Measurements from ENCODE around the gene THSD4. TPM values are rescaled to one million over a fixed set of nuclear protein-coding genes. Genes with fewer than 3 reads are reported as not detected.

Gene THSD4
- total RNA-seq, 1 experiment from 2014 or later: 29.0 TPM

DNA sequence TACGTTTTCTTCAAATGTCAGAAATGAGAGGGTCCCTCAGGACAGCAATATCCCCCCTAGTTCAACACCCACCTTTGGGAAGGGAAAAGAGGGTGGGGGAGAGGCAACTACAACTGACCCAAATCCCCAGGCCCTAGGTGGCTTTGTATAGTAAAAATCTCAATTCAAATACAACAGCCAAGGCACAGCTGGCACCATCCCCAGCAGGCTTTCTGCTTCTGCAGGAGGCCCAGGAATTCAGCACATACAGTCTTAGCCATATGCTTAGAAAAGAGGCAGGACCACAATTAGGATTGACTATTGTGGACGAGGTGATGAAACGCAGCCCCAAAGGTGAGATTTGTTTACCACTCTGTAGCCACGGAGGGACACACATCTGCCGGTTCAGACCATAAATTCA lies 710.9 kb downstream of the THSD4 start:
- Histone ChIP-seq H4K20me1 (ENCODE audit: low read length) (no peaks in the 10 kb centered on the region), H3K9me2 (replicated peaks; ENCODE audit: low read length) (no peaks in the 10 kb centered on the region), H3K79me2 (ENCODE audit: low read length) (no peaks in the 10 kb centered on the region), H3K9me3 (ENCODE audit: low read length) (0 out of 2 replicates have a peak, but pooled peaks cover 7% of the 10 kb centered on the region), H3K36me3 (ENCODE audit: low read depth, low read length) (peaks cover 27% of the 10 kb centered on the region), H3K4me3 (ENCODE audit: low read length) (no peak overlapping the region), H2AFZ (ENCODE audit: low read length) (no peak overlapping the region), H3K9ac (ENCODE audit: low read length) (no peak overlapping the region), H3K4me1 (ENCODE audit: insufficient read depth, low read length) (no peaks in the 10 kb centered on the region), H3K27me3 (ENCODE audit: low read length) (no peaks in the 10 kb centered on the region), H3K27ac (ENCODE audit: low read length) (no peak overlapping the region), H3F3A (ENCODE audit: low read length, unreplicated experiment) (no peaks in the 10 kb centered on the region), H3K4me2 (ENCODE audit: low read length) (no peak overlapping the region)
- TF ChIP-seq, protein P1, sequence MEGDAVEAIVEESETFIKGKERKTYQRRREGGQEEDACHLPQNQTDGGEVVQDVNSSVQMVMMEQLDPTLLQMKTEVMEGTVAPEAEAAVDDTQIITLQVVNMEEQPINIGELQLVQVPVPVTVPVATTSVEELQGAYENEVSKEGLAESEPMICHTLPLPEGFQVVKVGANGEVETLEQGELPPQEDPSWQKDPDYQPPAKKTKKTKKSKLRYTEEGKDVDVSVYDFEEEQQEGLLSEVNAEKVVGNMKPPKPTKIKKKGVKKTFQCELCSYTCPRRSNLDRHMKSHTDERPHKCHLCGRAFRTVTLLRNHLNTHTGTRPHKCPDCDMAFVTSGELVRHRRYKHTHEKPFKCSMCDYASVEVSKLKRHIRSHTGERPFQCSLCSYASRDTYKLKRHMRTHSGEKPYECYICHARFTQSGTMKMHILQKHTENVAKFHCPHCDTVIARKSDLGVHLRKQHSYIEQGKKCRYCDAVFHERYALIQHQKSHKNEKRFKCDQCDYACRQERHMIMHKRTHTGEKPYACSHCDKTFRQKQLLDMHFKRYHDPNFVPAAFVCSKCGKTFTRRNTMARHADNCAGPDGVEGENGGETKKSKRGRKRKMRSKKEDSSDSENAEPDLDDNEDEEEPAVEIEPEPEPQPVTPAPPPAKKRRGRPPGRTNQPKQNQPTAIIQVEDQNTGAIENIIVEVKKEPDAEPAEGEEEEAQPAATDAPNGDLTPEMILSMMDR (conservative IDR thresholded peaks at IDR 0.05; ENCODE audit: low read depth, low read length): no peak
- TF ChIP-seq EZH2 (IDR thresholded peaks at IDR 0.05; ENCODE audit: low read length, unreplicated experiment): no peak
- TF ChIP-seq EZH2phosphoT487 (IDR thresholded peaks at IDR 0.05; ENCODE audit: borderline replicate concordance, low read length): no peak
- ATAC-seq (no peak), DNase-seq (no peak)
- ChIA-PET POLR2A (ENCODE audit: unreplicated experiment) (no interaction called here), CTCF (no interaction called here)
- no TSS peak for BruUV-seq (replicated peaks)
- intact Hi-C loops (cut with micrococcal nuclease): no loop called here

DNA sequence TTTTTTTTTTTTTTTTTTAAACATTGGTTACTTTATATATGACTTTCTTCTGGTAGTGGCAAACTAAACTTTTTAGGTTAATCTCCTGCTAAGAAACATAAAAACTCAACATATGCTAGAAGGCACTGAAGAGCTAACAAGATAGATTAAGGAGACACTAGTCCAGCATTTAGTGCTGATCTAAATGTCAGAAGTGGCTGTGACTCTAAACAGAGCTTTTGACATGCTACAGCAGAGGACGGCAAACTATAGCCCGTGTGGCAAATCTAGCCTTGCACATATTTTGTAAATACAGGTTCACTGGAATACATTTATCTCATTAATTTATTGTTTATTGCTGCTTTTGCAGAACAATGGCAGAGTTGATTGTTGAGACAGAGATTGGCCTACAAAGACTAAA lies 715.7 kb downstream of the THSD4 start:
- H3K9me3 ChIP-seq (ENCODE audit: low read length): no peaks in the 10 kb centered on the region
- no peak overlapping the region for H3K4me2 ChIP-seq (ENCODE audit: low read length)
- H3K27me3 ChIP-seq (ENCODE audit: low read length): no peaks in the 10 kb centered on the region
- CTCF ChIA-PET: no interaction called here
- DNase-seq (no peak), ATAC-seq (no peak)
- H3K27ac ChIP-seq (ENCODE audit: low read length): no peak overlapping the region
- POLR2A ChIA-PET (ENCODE audit: unreplicated experiment): no interaction called here
- peaks cover 12% of the 10 kb centered on the region for H3K36me3 ChIP-seq (ENCODE audit: low read depth, low read length)
- H4K20me1 ChIP-seq (ENCODE audit: low read length): no peaks in the 10 kb centered on the region
- H3K4me1 ChIP-seq (ENCODE audit: insufficient read depth, low read length): no peaks in the 10 kb centered on the region
- no peaks in the 10 kb centered on the region for H3K79me2 ChIP-seq (ENCODE audit: low read length)
- H3K9me2 ChIP-seq (replicated peaks; ENCODE audit: low read length): no peaks in the 10 kb centered on the region
- intact Hi-C loops (cut with micrococcal nuclease): loop anchor here (10.0 kb wide), 1 partner anchor 324 kb away; no protein-coding TSS in a partner anchor
- no peak overlapping the region for H3K4me3 ChIP-seq (ENCODE audit: low read length)
- TF ChIP-seq, protein P1 (conservative IDR thresholded peaks at IDR 0.05; ENCODE audit: low read depth, low read length): no peak
- TF ChIP-seq EZH2 (IDR thresholded peaks at IDR 0.05; ENCODE audit: low read length, unreplicated experiment) (no peak), EZH2phosphoT487 (IDR thresholded peaks at IDR 0.05; ENCODE audit: borderline replicate concordance, low read length) (no peak)
- no TSS peak for BruUV-seq (replicated peaks)
- H3K9ac ChIP-seq (ENCODE audit: low read length): no peak overlapping the region
- no peaks in the 10 kb centered on the region for H3F3A ChIP-seq (ENCODE audit: low read length, unreplicated experiment)
- no peak overlapping the region for H2AFZ ChIP-seq (ENCODE audit: low read length)

Other genes starting within 250 kb of the THSD4 start
- 5.9 and 7.2 TPM in 2 replicates for gene THAP10, start 223.0 kb upstream of the THSD4 start, total RNA-seq (2014; rRNA removed)
- 7.7 and 13.6 TPM in 2 replicates for gene LRRC49, start 222.6 kb upstream of the THSD4 start, total RNA-seq (2014; rRNA removed)